DND-41 (cell line): ENCODE results near the gene MAN2A1.

Experiments used
- ATAC-seq: fragments of 200-7000 bp; cut with Tn5 transposase; 3 replicates; pipeline ENCODE4 v1.9.1; 2021; ENCODE audit warnings: low read depth; ENCODE audit not compliant: insufficient read depth
- DNase-seq: peaks from one replicate; pipeline ENCODE4 v3.0.0-alpha.2; 2020
- H2AFZ ChIP-seq: 2 replicates; pipeline ENCODE4 v1.6.0; 2012; ENCODE audit warnings: low read depth, low read length
- H3K27ac ChIP-seq: 2 replicates; pipeline ENCODE4 v1.5.1; 2012; ENCODE audit warnings: low read length, inconsistent platforms
- H3K27me3 ChIP-seq: fragments of 200-600 bp; sonication (generic); 2 replicates; pipeline ENCODE4 v1.6.0; 2012; ENCODE audit warnings: low read length, mild to moderate bottlenecking, inconsistent platforms; ENCODE audit not compliant: insufficient read depth, poor library complexity
- H3K36me3 ChIP-seq: 2 replicates; pipeline ENCODE4 v1.5.1; 2012; ENCODE audit warnings: low read length, inconsistent platforms; ENCODE audit not compliant: insufficient read depth
- H3K4me1 ChIP-seq: 2 replicates; pipeline ENCODE4 v1.5.1; 2012; ENCODE audit warnings: mild to moderate bottlenecking, low read length; ENCODE audit not compliant: insufficient read depth
- H3K4me2 ChIP-seq: 2 replicates; pipeline ENCODE4 v1.6.0; 2012; ENCODE audit warnings: mild to moderate bottlenecking, moderate library complexity, low read length, inconsistent platforms; ENCODE audit not compliant: insufficient read depth
- H3K4me3 ChIP-seq, 2 experiments: fragments of 200-600 bp in 1 of 2; shearing (Covaris generic) in 1 of 2; 2 replicates each; pipeline ENCODE4 v1.5.1; 2012 to 2016; ENCODE audit warnings: inconsistent platforms in 2 of 2, low read length in 2 of 2, mild to moderate bottlenecking in 2 of 2, low read depth in 1 of 2, moderate library complexity in 1 of 2
- H3K79me2 ChIP-seq: 2 replicates; pipeline ENCODE4 v1.6.0; 2012; ENCODE audit warnings: low read length, inconsistent platforms; ENCODE audit not compliant: insufficient read depth
- H3K9ac ChIP-seq: 2 replicates; pipeline ENCODE4 v1.6.0; 2012; ENCODE audit warnings: low read depth, mild to moderate bottlenecking, inconsistent platforms, low read length, moderate library complexity
- H3K9me3 ChIP-seq: 2 replicates; pipeline ENCODE4 v1.5.1; 2012; ENCODE audit warnings: low read length, moderate library complexity, mild to moderate bottlenecking, inconsistent platforms; ENCODE audit not compliant: insufficient read depth, severe bottlenecking
- H4K20me1 ChIP-seq: 2 replicates; pipeline ENCODE4 v1.6.0; 2012; ENCODE audit warnings: low read length; ENCODE audit not compliant: insufficient read depth
- CTCF ChIP-seq: IDR thresholded peaks from 2 replicates; pipeline ENCODE4 v1.5.1; 2012; ENCODE audit warnings: borderline replicate concordance, low read length, moderate library complexity, mild to moderate bottlenecking; ENCODE audit not compliant: poor library complexity, severe bottlenecking; ENCODE audit errors: extremely low read depth
- EZH2 ChIP-seq: IDR thresholded peaks from 3 replicates; pipeline ENCODE4 v1.6.1; 2012; ENCODE audit warnings: borderline replicate concordance, low read depth, mild to moderate bottlenecking, moderate library complexity, low read length, inconsistent platforms; ENCODE audit not compliant: severe bottlenecking

MAN2A1 gene

DNA sequence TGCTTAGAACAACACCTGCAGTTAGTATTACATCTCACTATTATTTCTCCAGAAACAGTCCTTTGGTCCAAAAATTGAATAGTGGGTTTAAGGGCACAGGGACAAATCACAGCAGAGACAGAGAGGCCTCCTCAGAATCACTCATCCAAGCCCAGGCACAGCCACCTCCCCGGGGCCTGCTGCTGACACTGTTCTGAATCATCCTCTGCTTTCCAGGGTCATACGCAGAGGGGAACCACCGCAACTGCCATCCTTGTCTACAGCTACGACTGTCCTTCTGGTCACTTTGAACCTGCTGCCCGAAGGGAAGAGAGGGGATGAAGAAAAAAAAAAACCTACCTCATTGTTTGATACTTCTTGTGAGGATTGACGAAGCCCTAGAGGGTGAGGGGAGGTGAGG is 35.3 kb upstream of the MAN2A1 start:
- TF ChIP-seq CTCF (no peak), EZH2 (no peak)
- H3K4me2 ChIP-seq = no peak overlapping the region
- no peaks in the 10 kb centered on the region for H3K27me3 ChIP-seq
- no peaks in the 10 kb centered on the region for H3K36me3 ChIP-seq
- no peak overlapping the region for H3K4me3 ChIP-seq
- no peaks in the 10 kb centered on the region for H3K9me3 ChIP-seq
- DNase-seq (no peak), ATAC-seq (no peak)
- H3K79me2 ChIP-seq = no peaks in the 10 kb centered on the region
- no peaks in the 10 kb centered on the region for H4K20me1 ChIP-seq
- H3K9ac ChIP-seq = no peak overlapping the region
- peaks cover 25% of the 10 kb centered on the region for H3K4me1 ChIP-seq
- no peak overlapping the region for H3K27ac ChIP-seq
- H2AFZ ChIP-seq = no peak overlapping the region

DNA sequence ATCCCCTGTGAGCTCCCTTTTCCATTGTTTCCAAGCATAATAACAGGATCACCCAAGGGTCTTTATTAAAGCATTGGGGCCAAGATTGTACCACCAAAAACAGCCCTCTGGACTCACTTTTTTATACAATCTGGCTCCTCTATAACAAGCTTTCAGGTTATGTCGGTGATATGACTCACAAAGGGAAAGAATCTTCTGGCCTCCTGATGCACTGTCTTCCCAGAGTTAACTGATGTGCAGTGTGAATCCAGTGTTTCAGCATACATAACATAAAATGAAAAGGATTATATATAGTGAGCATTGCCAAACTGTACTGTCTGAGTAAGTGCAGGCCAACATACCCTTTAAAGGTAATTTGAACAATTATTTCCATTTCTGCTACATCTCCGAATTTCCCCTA is 33.9 kb upstream of the MAN2A1 start:
- TF ChIP-seq CTCF (no peak), EZH2 (no peak)
- H4K20me1 ChIP-seq = no peaks in the 10 kb centered on the region
- H3K4me3 ChIP-seq = no peak overlapping the region
- H3K36me3 ChIP-seq = no peaks in the 10 kb centered on the region
- H3K9me3 ChIP-seq = no peaks in the 10 kb centered on the region
- peaks cover 25% of the 10 kb centered on the region for H3K4me1 ChIP-seq
- no peaks in the 10 kb centered on the region for H3K79me2 ChIP-seq
- ATAC-seq (no peak), DNase-seq (no peak)
- H3K27me3 ChIP-seq = no peaks in the 10 kb centered on the region
- no peak overlapping the region for H2AFZ ChIP-seq
- no peak overlapping the region for H3K4me2 ChIP-seq
- H3K9ac ChIP-seq = no peak overlapping the region
- H3K27ac ChIP-seq = no peak overlapping the region; the same call in 1 of the 2 replicates

DNA sequence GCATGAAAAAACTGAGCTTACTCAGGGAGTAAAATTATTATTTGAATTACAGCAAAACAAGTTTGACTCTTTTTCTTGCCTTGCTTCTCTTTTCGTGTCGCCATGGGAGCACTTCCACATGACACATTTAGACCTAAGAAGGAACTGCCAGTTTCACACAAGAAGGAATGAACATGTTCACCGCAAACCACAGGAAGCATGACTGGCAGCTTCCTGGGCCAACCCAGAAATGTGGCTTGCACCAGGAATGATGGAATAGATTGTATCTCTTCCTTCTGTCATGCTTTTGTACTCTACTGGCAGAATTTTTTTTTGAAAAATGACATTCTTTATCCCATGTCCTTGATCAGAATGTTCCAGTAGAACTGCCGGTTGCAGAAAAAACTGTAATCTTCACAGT is 32.9 kb upstream of the MAN2A1 start:
- peaks cover 25% of the 10 kb centered on the region for H3K4me1 ChIP-seq
- H4K20me1 ChIP-seq = no peaks in the 10 kb centered on the region
- H3K36me3 ChIP-seq = no peaks in the 10 kb centered on the region
- peak overlapping the region; percentile 70 for H3K4me2 ChIP-seq
- DNase-seq (peak; percentile 86), ATAC-seq (peak; percentile 98)
- H3K4me3 ChIP-seq = peak overlapping the region in 1 of 2 experiments; percentile 48; a peak in 2 of 4 replicates
- TF ChIP-seq CTCF = no peak
- no peak for TF ChIP-seq EZH2
- no peaks in the 10 kb centered on the region for H3K27me3 ChIP-seq
- no peak overlapping the region for H2AFZ ChIP-seq
- no peaks in the 10 kb centered on the region for H3K9me3 ChIP-seq
- peak overlapping the region; percentile 84 for H3K27ac ChIP-seq
- H3K79me2 ChIP-seq = no peaks in the 10 kb centered on the region
- peak overlapping the region; percentile 23; the same call in 1 of the 2 replicates for H3K9ac ChIP-seq

- no peaks in the 10 kb centered on the region for H3K27me3 ChIP-seq
Measured at GRCh38 chr5:109659901-109660300, 29.8 kb upstream of the MAN2A1 start.

More at GRCh38 chr5:109659901-109660300, 29.8 kb upstream of the MAN2A1 start:
- no peak overlapping the region for H3K9ac ChIP-seq
- H3K9me3 ChIP-seq = no peaks in the 10 kb centered on the region
- TF ChIP-seq CTCF (no peak), EZH2 (no peak)
- H2AFZ ChIP-seq = no peak overlapping the region
- H3K4me2 ChIP-seq = no peak overlapping the region
- no peaks in the 10 kb centered on the region for H4K20me1 ChIP-seq
- DNase-seq = no peak
- H3K4me1 ChIP-seq = peaks cover 25% of the 10 kb centered on the region
- H3K36me3 ChIP-seq = no peaks in the 10 kb centered on the region
- H3K27ac ChIP-seq = no peak overlapping the region
- no peaks in the 10 kb centered on the region for H3K79me2 ChIP-seq
- ATAC-seq = no peak
- H3K4me3 ChIP-seq = no peak overlapping the region
